ENCODE data around the gene PRCC.

Gene PRCC

GRCh38 chr1:156740741-156741480 lies 26.4 kb upstream of the PRCC start, which contains the start of gene MRPL24:
TSS of gene MRPL24 (minus strand) at chr1:156741088. CDS start at chr1:156738704, 2,384 bp downstream.
- DNase-seq (ENCODE audit: low read depth, low spot score) = peak; percentile 100
- Histone ChIP-seq H3K4me3 (ENCODE audit: insufficient read length, low read depth) (peak within 1 kb of the TSS; percentile 97), H3K9me3 (ENCODE audit: insufficient read depth, low read length) (no peaks in the 10 kb centered on the region), H3K27me3 (ENCODE audit: insufficient read depth, insufficient read length) (no peaks in the 10 kb centered on the region), H3K4me1 (ENCODE audit: insufficient read depth, insufficient read length) (peaks cover 11% of the 10 kb centered on the region), H3K36me3 (ENCODE audit: insufficient read depth, insufficient read length, low read length) (peaks cover 76% of the 10 kb centered on the region), H3K9ac (ENCODE audit: insufficient read length, low read depth) (peak within 1 kb of the TSS; percentile 99)
- TF ChIP-seq SUZ12 (IDR thresholded peaks at IDR 0.05; ENCODE audit: extremely low read depth, insufficient read depth, insufficient read length) (no peak), YY1 (IDR thresholded peaks at IDR 0.05; ENCODE audit: insufficient read depth, insufficient read length) (peak; percentile 74)

GRCh38 chr1:156741481-156741983 lies 25.8 kb upstream of the PRCC start:
- H3K36me3 ChIP-seq (ENCODE audit: insufficient read depth, insufficient read length, low read length) = peaks cover 73% of the 10 kb centered on the region
- no peak for TF ChIP-seq YY1 (IDR thresholded peaks at IDR 0.05; ENCODE audit: insufficient read depth, insufficient read length)
- TF ChIP-seq SUZ12 (IDR thresholded peaks at IDR 0.05; ENCODE audit: extremely low read depth, insufficient read depth, insufficient read length) = no peak
- no peak for TF ChIP-seq ZNF274 (IDR thresholded peaks at IDR 0.05; ENCODE audit: low read depth, low read length)
- no peaks in the 10 kb centered on the region for H3K27me3 ChIP-seq (ENCODE audit: insufficient read depth, insufficient read length)
- peak overlapping the region; percentile 13 for H3K9ac ChIP-seq (ENCODE audit: insufficient read length, low read depth)
- no peaks in the 10 kb centered on the region for H3K9me3 ChIP-seq (ENCODE audit: insufficient read depth, low read length)
- peak overlapping the region; percentile 2 for H3K4me3 ChIP-seq (ENCODE audit: insufficient read length, low read depth)
- peaks cover 16% of the 10 kb centered on the region for H3K4me1 ChIP-seq (ENCODE audit: insufficient read depth, insufficient read length)
- no peak for DNase-seq (ENCODE audit: low read depth, low spot score)

GRCh38 chr1:156742017-156742416 lies 25.3 kb upstream of the PRCC start:
- Histone ChIP-seq H3K36me3 (ENCODE audit: insufficient read depth, insufficient read length, low read length) (peaks cover 68% of the 10 kb centered on the region), H3K27me3 (ENCODE audit: insufficient read depth, insufficient read length) (no peaks in the 10 kb centered on the region), H3K4me1 (ENCODE audit: insufficient read depth, insufficient read length) (peaks cover 16% of the 10 kb centered on the region), H3K4me3 (ENCODE audit: insufficient read length, low read depth) (no peak overlapping the region), H3K9me3 (ENCODE audit: insufficient read depth, low read length) (no peaks in the 10 kb centered on the region), H3K9ac (ENCODE audit: insufficient read length, low read depth) (no peak overlapping the region)
- TF ChIP-seq YY1 (IDR thresholded peaks at IDR 0.05; ENCODE audit: insufficient read depth, insufficient read length) (no peak), SUZ12 (IDR thresholded peaks at IDR 0.05; ENCODE audit: extremely low read depth, insufficient read depth, insufficient read length) (no peak), ZNF274 (IDR thresholded peaks at IDR 0.05; ENCODE audit: low read depth, low read length) (no peak)
- no peak for DNase-seq (ENCODE audit: low read depth, low spot score)

GRCh38 chr1:156742801-156743200 lies 24.5 kb upstream of the PRCC start:
- Histone ChIP-seq H3K9me3 (ENCODE audit: insufficient read depth, low read length) (no peaks in the 10 kb centered on the region), H3K9ac (ENCODE audit: insufficient read length, low read depth) (no peak overlapping the region), H3K27me3 (ENCODE audit: insufficient read depth, insufficient read length) (no peaks in the 10 kb centered on the region), H3K36me3 (ENCODE audit: insufficient read depth, insufficient read length, low read length) (peaks cover 60% of the 10 kb centered on the region), H3K4me3 (ENCODE audit: insufficient read length, low read depth) (no peak overlapping the region), H3K4me1 (ENCODE audit: insufficient read depth, insufficient read length) (peaks cover 19% of the 10 kb centered on the region)
- DNase-seq (ENCODE audit: low read depth, low spot score) = no peak
- no peak for TF ChIP-seq SUZ12 (IDR thresholded peaks at IDR 0.05; ENCODE audit: extremely low read depth, insufficient read depth, insufficient read length)
- TF ChIP-seq YY1 (IDR thresholded peaks at IDR 0.05; ENCODE audit: insufficient read depth, insufficient read length) = no peak
- no peak for TF ChIP-seq ZNF274 (IDR thresholded peaks at IDR 0.05; ENCODE audit: low read depth, low read length)

- TF ChIP-seq YY1 (IDR thresholded peaks at IDR 0.05; ENCODE audit: insufficient read depth, insufficient read length) (no peak), SUZ12 (IDR thresholded peaks at IDR 0.05; ENCODE audit: extremely low read depth, insufficient read depth, insufficient read length) (no peak), ZNF274 (IDR thresholded peaks at IDR 0.05; ENCODE audit: low read depth, low read length) (no peak)
- H3K4me1 ChIP-seq (ENCODE audit: insufficient read depth, insufficient read length) = peaks cover 28% of the 10 kb centered on the region
- DNase-seq (ENCODE audit: low read depth, low spot score) = no peak
- H3K4me3 ChIP-seq (ENCODE audit: insufficient read length, low read depth) = no peak overlapping the region
- H3K27me3 ChIP-seq (ENCODE audit: insufficient read depth, insufficient read length) = no peaks in the 10 kb centered on the region
- no peaks in the 10 kb centered on the region for H3K9me3 ChIP-seq (ENCODE audit: insufficient read depth, low read length)
- H3K36me3 ChIP-seq (ENCODE audit: insufficient read depth, insufficient read length, low read length) = peaks cover 58% of the 10 kb centered on the region
- H3K9ac ChIP-seq (ENCODE audit: insufficient read length, low read depth) = no peak overlapping the region
These were observed 23.7 kb upstream of the PRCC start for GRCh38 chr1:156743367-156744302.

GRCh38 chr1:156744344-156744743 lies 23.0 kb upstream of the PRCC start:
- TF ChIP-seq SUZ12 (IDR thresholded peaks at IDR 0.05; ENCODE audit: extremely low read depth, insufficient read depth, insufficient read length) = no peak
- TF ChIP-seq ZNF274 (IDR thresholded peaks at IDR 0.05; ENCODE audit: low read depth, low read length) = no peak
- no peak for TF ChIP-seq YY1 (IDR thresholded peaks at IDR 0.05; ENCODE audit: insufficient read depth, insufficient read length)
- peaks cover 58% of the 10 kb centered on the region for H3K36me3 ChIP-seq (ENCODE audit: insufficient read depth, insufficient read length, low read length)
- no peak overlapping the region for H3K4me3 ChIP-seq (ENCODE audit: insufficient read length, low read depth)
- peak overlapping the region; percentile 26 for H3K9ac ChIP-seq (ENCODE audit: insufficient read length, low read depth)
- peaks cover 35% of the 10 kb centered on the region for H3K4me1 ChIP-seq (ENCODE audit: insufficient read depth, insufficient read length)
- no peak for DNase-seq (ENCODE audit: low read depth, low spot score)
- H3K9me3 ChIP-seq (ENCODE audit: insufficient read depth, low read length) = no peaks in the 10 kb centered on the region
- H3K27me3 ChIP-seq (ENCODE audit: insufficient read depth, insufficient read length) = no peaks in the 10 kb centered on the region
